Body of pancreas (tissue), 4 donors: ENCODE data around the gene TIFAB.

Experiments used
- POLR2A ChIP-seq, 3 donors: fragments of 450-650 bp; IDR thresholded peaks; one replicate each; pipeline ENCODE4 v1.6.1; 2016; ENCODE audit warnings: antibody characterized with exemption in 3 of 3, mild to moderate bottlenecking in 2 of 3
- TF ChIP-seq, protein P1 (sequence below), 7 experiments: fragments of 450-650 bp in 4 of 7; fragments of 200-600 bp in 3 of 7; sonication (generic) in 3 of 7; IDR thresholded peaks; one replicate each; pipeline ENCODE4 v1.5.1; 2016 to 2019; ENCODE audit warnings: antibody characterized with exemption in 7 of 7

DNA sequence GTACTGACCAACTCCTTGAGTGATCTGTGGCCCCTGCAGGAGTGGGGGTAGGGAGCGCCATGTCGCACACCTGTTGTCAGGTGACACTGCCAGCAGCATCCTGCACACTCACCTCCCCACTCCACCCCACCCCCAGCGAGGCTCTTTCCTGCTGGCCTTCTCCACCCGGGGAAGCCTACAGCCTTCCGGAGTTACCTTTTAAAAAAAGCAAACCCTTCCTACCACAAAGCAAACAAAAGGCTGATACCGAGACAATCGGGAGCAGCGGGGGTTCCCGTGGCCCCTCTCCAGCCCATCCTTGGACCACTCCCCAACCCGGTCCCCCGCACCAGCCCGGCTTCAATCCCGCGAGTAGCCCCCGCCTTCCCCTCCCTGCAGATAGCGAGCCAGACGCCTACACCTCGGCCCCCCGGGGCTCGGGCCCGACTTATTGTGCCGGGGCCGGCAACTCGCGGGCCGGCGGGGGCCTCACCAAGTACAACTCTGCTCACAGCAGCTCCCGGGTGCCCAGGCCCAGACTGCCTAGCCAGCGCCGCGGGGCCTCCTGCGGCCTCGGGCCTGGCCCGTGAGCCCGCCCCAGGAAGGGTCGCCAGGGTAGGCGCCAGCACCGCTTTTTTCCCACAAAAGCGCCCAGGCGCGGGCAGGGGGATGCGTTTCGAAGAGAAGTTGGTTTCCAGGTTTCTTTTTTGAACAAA, 53.8 kb downstream of the TIFAB start:
- TF ChIP-seq, protein P1, sequence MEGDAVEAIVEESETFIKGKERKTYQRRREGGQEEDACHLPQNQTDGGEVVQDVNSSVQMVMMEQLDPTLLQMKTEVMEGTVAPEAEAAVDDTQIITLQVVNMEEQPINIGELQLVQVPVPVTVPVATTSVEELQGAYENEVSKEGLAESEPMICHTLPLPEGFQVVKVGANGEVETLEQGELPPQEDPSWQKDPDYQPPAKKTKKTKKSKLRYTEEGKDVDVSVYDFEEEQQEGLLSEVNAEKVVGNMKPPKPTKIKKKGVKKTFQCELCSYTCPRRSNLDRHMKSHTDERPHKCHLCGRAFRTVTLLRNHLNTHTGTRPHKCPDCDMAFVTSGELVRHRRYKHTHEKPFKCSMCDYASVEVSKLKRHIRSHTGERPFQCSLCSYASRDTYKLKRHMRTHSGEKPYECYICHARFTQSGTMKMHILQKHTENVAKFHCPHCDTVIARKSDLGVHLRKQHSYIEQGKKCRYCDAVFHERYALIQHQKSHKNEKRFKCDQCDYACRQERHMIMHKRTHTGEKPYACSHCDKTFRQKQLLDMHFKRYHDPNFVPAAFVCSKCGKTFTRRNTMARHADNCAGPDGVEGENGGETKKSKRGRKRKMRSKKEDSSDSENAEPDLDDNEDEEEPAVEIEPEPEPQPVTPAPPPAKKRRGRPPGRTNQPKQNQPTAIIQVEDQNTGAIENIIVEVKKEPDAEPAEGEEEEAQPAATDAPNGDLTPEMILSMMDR (IDR thresholded peaks at IDR 0.05) = no peak
- no peak for TF ChIP-seq POLR2A (IDR thresholded peaks at IDR 0.05)
